Adrenal gland (tissue), 5 donors: Measurements from ENCODE around the gene SSB.

Source experiments
- POLR2A ChIP-seq, 2 donors: fragments of 450-650 bp; IDR thresholded peaks; one replicate each; pipeline ENCODE4 v1.6.1; 2017; ENCODE audit warnings: antibody characterized with exemption in 2 of 2, mild to moderate bottlenecking in 2 of 2, moderate library complexity in 1 of 2
- TF ChIP-seq, protein P1 (sequence below), 6 experiments: fragments of 450-650 bp in 4 of 6; fragments of 200-600 bp in 2 of 6; sonication (generic) in 1 of 6; IDR thresholded peaks; 1 replicate in 5 of 6; 2 replicates in 1 of 6; pipeline versions ENCODE4 v1.5.1 to v1.8.0; 2016 to 2021; ENCODE audit warnings: antibody characterized with exemption in 6 of 6, mild to moderate bottlenecking in 2 of 6, moderate library complexity in 1 of 6
- donor health status: DM: no; HTN: no; CAD: no.

DNA sequence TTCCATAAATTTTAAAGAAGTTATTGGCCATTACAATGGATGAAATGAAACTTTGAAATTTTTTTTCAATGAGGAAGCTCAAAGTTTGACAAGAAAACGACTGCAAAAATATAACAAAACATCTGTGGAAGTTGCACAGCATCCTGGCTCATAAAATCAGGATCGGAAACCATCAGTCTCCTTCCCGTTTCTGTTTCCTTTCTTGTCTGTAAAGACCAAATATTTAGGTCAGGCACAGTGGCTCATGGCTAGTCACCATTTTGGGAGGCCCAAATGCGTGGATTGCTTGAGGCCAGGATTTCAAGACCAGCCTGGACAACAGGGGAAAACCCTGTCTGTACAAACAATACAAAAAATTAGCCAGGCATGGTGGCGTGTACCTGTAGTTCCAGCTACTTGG lies 27.6 kb upstream of the SSB start:
- no peak for TF ChIP-seq POLR2A (IDR thresholded peaks at IDR 0.05)
- TF ChIP-seq, protein P1, sequence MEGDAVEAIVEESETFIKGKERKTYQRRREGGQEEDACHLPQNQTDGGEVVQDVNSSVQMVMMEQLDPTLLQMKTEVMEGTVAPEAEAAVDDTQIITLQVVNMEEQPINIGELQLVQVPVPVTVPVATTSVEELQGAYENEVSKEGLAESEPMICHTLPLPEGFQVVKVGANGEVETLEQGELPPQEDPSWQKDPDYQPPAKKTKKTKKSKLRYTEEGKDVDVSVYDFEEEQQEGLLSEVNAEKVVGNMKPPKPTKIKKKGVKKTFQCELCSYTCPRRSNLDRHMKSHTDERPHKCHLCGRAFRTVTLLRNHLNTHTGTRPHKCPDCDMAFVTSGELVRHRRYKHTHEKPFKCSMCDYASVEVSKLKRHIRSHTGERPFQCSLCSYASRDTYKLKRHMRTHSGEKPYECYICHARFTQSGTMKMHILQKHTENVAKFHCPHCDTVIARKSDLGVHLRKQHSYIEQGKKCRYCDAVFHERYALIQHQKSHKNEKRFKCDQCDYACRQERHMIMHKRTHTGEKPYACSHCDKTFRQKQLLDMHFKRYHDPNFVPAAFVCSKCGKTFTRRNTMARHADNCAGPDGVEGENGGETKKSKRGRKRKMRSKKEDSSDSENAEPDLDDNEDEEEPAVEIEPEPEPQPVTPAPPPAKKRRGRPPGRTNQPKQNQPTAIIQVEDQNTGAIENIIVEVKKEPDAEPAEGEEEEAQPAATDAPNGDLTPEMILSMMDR (IDR thresholded peaks at IDR 0.05): no peak
